ENCODE results near the gene WNT6.

The WNT6 gene

GRCh38 chr2:218859556-218859987 lies at the start of gene WNT6:
WNT6 (plus strand) TSS chr2:218859805; CDS start chr2:218860038, 233 bp downstream.
- DNase-seq: no peak

DNA sequence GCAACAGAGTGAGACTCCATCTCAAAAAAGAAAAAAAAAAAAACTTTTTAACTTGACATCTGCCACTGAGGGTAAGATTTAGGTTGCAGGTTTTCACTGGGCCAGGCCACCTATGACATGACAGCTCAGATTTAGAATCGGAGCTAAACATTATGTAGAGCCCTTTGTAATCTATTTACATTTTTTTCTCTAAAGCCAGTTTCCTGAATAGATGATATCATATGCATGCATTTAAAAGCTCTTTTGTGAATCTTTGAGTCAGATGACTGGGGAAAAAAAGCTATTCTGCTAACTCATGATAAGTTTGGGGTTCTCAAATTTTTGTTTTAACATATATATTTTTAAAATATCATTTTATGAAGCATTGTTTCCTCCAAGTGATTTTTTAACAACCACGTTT lies 49.3 kb upstream of the WNT6 start:
- no peak for DNase-seq

DNA sequence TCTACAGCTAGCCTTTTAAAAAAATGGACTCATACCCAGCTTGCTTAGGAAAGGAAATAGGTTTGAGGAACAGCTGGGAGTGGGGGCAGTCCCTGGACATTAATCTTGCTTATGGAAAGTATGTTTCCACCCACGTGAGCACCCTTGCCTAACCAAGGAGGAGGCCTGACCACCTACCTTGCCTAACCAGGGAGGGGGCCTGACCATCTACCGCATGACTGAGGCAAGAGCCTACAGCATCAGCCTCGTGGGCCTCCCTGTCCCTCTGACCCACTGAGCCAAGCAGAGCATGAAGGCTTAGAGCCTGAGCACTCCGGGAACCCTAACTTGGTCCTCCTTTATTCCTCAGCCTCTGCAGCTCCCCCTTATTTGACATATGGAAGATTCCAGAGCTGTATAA lies 48.2 kb upstream of the WNT6 start:
- DNase-seq: no peak

DNA sequence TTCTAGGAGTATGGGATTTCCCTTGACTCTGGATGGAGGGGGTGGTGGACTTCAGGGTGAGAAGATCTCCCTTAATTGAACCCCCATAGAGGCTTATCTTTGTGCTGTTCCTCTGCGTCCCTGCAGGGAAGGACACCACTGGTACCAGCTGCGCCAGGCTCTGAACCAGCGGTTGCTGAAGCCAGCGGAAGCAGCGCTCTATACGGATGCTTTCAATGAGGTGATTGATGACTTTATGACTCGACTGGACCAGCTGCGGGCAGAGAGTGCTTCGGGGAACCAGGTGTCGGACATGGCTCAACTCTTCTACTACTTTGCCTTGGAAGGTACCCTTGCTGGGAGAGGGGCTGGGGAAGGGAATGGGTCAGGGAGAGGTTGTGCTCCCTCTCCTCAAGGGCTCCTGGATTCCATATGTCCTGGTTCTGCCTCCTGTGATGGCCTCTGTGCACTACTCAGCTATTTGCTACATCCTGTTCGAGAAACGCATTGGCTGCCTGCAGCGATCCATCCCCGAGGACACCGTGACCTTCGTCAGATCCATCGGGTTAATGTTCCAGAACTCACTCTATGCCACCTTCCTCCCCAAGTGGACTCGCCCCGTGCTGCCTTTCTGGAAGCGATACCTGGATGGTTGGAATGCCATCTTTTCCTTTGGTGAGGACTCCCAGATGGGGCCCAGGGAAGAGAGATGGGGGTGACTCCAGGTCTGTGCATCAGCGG lies 47.3 kb upstream of the WNT6 start:
- no peak for DNase-seq

DNA sequence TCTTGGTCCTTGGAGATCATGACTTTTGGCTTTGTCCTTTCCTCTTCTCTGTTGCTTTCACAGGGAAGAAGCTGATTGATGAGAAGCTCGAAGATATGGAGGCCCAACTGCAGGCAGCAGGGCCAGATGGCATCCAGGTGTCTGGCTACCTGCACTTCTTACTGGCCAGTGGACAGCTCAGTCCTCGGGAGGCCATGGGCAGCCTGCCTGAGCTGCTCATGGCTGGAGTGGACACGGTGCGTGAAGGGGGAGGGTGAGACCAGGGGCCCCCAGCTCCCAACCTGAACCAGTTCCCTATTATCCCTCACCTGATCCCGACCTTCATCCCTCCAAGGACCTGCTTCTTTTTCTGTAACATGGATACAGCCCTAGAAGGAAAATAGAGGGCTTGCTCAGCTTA lies 46.7 kb upstream of the WNT6 start:
- no peak for DNase-seq

DNA sequence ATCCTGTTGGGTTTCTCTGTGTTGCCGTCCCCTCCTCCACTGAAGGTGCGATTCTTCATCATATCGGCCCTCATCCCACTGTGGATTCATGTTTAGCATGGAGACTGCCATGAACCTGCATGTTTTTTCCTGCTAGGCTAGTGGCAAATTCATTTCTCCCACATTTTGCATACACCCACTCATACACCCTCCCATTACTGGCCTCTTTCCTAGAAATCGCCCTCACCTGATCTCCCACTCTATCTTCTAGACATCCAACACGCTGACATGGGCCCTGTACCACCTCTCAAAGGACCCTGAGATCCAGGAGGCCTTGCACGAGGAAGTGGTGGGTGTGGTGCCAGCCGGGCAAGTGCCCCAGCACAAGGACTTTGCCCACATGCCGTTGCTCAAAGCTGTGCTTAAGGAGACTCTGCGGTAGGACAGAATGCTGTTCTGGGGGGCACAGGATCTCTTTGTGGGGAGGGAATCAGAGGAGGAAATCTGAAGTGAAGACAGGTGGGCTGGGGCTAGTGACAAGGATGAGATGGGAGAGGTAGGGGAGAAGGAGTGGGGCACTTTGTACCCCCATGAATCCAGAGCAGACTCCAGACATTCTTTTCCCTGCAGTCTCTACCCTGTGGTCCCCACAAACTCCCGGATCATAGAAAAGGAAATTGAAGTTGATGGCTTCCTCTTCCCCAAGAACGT lies 45.7 kb upstream of the WNT6 start:
- no peak for DNase-seq

- DNase-seq: no peak
These were observed 44.9 kb upstream of the WNT6 start for GRCh38 chr2:218814540-218815243.

GRCh38 chr2:218815244-218815637 lies 44.4 kb upstream of the WNT6 start:
- no peak for DNase-seq

DNA sequence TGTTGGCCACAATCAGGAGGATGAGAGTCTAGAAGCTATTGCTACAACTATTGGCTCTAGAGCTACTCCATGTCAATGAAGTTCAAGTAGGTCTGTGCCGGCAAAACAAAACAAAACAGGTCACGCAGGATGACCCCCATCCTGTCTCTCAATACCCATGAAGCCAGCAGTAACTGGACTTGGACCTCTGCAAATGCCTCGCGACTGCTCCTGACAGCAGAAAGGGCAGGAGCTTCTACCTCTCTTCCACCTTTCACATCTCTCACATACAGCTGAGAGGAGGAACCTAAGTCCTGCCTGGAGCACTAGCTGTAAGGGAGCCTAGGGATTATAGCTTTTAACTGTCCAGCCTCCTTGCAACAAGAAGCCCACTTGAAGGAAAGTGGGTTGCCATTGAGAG lies 44.0 kb upstream of the WNT6 start:
- DNase-seq: no peak

GRCh38 chr2:218816561-218817011 lies 43.0 kb upstream of the WNT6 start:
- no peak for DNase-seq

- DNase-seq: no peak
These were observed 40.5 kb upstream of the WNT6 start for GRCh38 chr2:218819093-218819492.

GRCh38 chr2:218820746-218821369 lies 38.7 kb upstream of the WNT6 start:
- DNase-seq: no peak

- no peak for DNase-seq
These were observed 37.9 kb upstream of the WNT6 start for GRCh38 chr2:218821605-218822211.

DNA sequence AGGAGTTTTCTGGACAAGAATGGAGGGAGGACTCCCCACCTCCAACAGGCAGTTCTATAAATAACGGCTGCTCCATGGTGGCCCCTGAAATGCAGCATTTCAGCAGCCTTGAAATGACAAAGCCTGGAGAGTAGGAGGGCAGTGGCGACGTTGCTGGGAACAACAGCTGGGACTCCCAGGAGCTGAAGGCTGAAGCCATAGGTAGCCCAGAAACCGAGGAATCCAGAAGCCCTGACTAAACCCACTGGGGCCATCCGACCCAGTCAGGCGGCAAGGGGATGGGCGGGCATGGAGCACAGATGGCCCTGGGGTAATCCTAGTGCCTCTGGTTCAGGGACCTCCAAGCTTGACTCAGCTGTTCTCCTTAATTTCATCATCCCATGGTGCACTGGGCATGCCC lies 37.0 kb upstream of the WNT6 start:
- DNase-seq: no peak

DNA sequence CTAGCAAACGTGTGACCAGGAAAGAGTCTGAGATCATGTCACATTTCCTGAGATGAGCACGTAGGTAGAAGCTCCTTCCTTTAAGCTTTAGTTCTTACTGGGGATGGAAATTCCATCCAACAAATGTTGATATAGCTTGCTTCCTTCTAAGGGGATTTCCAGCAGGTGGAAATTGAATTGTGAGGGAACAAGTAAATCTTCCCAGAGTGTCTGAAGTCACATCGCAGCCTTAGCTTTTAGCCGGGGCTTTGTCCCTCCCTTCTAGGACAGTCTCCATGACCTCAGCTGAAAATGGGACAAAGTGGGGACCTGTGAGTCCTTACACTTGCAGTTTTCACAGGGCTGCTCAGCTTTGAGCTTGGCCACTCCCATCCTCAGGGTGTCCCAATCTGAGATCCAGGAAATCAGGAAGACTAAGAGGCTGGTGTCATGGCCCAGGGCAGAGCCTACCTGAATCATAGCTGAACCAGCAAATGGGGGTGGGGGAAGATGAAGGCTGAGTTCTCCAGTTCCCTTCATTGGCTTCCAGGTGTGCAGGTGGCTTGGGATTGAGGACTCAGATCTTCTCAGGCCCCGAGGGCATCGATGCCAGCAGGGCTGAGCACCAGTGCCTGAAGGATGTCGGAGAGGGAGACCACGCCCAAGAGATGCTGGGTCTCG lies 36.3 kb upstream of the WNT6 start:
- DNase-seq: no peak

- no peak for DNase-seq
These were observed 35.6 kb upstream of the WNT6 start for GRCh38 chr2:218824004-218824403.

DNA sequence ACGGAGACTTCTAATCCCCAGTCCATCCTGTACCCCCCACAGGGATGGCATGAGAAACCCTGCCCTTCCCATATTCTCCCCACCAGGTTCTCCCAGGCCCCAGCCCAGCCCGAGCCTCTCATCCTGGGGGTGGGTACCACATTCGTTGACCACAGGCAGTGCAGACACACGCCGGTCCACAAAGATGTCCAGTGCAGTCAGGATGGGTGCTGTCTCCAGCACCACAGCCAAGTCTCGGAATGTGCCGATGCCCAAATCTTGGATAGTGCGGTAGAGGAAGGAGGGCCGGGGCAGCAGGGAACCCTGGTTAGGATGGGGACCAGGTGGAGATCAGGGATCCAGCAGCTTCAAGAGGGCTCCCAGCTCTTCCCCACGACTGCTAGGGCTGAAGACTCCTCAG lies 32.8 kb upstream of the WNT6 start:
- no peak for DNase-seq

DNA sequence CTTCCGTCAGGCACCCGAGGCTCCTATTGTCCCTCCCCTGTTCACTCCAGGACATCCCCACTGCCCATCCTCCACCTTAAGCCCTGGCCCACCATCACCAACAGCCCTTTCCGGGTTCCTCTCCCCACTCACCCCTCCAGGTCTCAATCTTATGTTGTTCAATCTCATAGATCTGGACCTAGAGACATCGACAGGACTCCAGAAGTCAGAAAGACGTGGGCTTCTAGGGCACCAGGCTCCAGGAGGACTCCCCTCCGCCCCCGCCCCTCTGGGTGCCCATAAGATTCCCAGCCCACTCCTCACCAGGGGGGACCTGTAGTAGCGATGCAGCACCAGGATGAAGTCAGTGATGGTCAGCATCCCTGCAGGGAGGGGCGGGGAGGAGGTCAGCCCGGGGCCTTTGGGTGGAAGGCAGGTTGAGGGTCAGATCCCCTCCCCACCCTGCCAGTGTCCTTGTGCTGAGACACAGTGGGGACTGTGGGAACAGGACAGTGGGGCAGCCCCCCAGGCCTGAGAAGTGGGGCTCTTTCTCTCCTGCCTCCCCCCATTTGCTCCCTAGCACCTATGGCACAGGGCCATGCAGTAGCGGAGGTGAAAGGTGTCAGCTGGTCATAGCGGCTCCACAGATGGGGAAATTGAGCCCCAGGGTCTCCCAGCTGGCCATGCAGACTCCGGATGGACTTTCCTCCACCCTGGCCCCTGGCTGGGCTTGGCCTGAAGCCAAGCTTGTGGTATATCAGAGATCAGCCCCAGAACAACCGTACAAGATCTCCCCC lies 31.7 kb upstream of the WNT6 start:
- DNase-seq: no peak

GRCh38 chr2:218828477-218828778 lies 31.2 kb upstream of the WNT6 start:
- no peak for DNase-seq

- no peak for DNase-seq
These were observed 29.6 kb upstream of the WNT6 start for GRCh38 chr2:218829868-218830451.

DNA sequence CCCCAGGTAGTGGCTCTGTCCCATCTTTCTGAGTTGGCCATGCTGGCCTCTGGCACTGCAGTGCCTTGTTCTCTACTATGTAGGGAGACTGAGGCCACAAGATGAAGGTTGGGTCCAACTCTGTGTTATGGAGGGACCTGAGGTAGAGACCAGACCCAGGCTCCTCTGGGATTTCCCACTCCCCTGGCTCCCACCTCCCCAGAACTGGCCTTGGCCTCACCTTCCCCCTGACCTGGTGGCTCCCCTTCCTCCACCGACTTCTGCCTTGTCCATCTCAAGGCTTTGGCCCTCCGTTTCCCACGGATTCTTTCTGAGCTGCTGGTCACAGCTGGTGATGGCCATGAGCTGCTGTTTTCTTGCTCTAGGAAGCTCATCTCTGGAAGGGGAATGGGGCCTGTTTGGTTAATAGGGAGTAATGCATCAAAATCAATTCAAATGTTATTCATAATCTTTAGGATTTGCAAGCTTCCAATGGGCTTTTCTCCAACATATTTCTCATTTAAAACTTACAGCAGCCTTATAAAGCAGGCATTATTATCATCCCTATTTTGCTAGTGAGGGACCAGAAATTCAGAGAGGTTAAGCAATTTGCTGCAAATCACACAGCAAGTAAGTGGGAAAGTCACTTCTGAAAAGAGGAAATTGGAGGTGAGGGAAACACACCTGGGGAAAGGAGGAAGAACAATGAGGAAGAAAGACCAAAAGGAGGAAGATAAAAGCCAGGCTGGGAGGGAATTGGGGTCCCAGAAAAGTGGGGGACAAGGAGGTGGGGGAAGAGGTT lies 28.9 kb upstream of the WNT6 start:
- DNase-seq: no peak
